CD1c-positive myeloid dendritic cell (primary cell): ENCODE results near the gene TMEM161B.
"Not testable (repeated sequence)": the region's sequence is repeated elsewhere in the genome, so short reads cannot be mapped to it uniquely, and the experiment has no call there.

Source experiments
- DNase-seq: peaks from one replicate; pipeline ENCODE4 v3.0.0-alpha.2; 2016; ENCODE audit errors: extremely low spot score

TMEM161B gene

GRCh38 chr5:88183255-88183654, 85.4 kb downstream of the TMEM161B start:
- no peak for DNase-seq

DNA sequence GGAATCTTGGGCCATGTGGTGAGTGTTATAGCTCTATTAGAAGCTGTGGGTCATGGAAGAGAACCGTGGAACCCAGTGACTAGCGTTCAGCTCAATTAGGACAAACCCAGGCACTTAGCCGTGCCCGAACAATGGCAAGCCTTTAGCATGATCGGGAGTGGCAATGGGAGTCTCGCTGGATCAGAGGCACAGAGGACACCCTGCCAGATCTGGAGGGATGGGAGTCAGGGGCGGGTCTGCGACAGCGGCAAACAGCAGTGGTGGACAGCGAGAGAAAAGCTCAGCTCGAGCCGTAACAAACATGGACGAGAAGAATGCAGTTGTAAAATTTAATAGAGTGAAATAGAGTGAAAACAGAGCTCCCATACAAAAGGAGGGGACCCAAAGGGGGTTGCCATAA, 91.2 kb downstream of the TMEM161B start:
- DNase-seq = not testable (repeated sequence)

DNA sequence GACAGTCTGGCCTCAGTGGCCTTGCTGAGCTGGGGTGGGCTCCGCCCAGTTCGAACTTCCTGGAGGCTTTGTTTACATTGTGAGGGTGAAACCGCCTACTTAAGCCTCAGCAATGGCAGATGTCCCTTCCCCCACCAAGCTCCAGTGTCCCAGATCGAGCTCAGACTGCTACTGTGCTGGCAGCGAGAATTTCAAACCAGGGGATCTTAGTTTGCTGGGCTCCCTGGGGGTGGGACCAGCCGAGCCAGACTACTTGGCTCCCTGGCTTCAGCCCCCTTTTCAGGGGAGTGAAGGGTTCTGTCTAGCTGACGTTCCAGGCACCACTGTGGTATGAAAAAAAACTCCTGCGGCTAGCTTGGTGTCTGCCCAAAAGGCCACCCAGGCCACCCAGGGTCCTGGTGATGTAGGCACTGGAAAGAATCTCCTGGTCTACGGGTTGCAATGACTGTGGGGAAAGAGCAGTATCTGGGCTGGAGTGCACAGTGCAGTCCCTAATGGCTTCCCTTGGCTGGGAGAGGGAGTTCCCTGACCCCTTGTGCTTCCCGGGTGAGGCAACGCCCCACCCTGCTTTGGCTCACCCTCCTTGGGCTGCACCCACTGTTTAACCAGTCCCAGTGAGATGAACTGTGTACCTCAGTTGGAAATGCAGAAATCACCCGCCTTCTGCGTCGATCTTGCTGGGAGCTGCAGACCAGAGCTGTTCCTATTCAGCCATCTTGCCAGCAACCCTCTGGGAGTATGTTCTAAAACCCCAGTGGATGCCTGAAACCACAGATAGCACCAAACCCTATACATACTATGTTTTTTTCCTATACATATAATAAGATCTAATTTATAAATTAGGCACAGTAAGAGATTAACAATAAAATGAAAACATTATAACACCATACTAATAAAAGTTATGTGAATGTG, 95.5 kb downstream of the TMEM161B start:
- DNase-seq = no peak

DNA sequence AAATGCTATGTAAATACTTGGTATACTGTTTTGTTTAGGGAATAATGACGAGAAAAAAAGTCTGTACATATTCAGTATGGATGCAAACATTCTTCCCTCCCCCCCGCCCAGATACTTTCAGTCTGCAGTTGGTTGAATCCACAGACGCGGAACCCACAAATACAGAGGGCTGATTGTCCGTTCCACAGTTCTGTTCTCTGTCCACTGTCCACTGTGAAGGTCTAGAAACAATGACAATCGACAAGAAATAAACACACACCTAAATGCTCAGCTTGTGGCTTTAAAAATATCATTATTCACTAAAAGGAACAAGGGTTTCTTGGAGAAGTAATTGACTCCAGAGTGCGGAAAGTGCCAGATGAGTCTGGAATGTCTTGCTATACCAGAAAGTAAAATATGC, 109.1 kb downstream of the TMEM161B start:
- no peak for DNase-seq

- DNase-seq = no peak
Measured at GRCh38 chr5:88158056-88158455, 110.6 kb downstream of the TMEM161B start.

DNA sequence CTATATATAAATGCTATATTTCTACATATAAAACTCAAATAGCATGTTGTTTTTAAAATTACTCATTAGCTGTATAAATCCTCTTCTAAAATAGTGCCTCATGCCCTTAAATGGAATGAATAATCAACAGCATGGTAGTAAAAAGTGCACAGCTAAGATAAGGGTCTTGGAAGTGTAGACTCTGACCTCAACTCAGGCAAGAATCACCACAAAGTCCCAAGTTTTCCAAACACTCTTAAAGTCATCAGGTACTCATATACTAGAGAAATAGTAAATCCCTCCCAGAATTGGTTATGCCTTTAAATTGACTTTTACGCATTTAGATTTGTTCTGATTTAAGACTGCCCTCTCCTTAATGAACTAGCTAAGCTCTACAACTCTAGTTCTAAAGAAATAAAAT, 113.8 kb downstream of the TMEM161B start:
- no peak for DNase-seq

GRCh38 chr5:88150747-88151146, 117.9 kb downstream of the TMEM161B start:
- no peak for DNase-seq

- no peak for DNase-seq
Measured at GRCh38 chr5:88145611-88146467, 122.8 kb downstream of the TMEM161B start.

DNA sequence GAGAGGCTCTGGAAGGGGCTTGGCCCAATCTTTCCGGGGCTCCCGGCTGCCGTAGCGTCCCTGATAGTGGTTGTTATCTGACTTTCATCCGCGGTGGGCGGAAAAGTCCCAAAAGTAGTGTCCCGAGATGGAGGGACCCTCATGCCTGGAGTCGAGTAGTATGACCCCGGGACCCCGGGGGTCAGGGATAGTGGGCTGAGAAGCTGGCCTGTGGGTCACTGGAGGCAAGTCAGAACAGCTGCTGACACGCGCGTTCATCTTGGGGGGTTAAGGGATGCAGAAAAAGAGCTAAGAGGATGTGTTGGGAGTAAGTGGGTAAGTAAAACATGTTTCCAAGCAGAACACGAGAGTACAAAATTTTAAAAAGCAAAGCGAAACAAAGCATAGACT, 123.4 kb downstream of the TMEM161B start:
- DNase-seq = no peak
